ENCODE measurements around the gene SIGLEC8.
"Not testable (repeated sequence)": the region's sequence is repeated elsewhere in the genome, so short reads cannot be mapped to it uniquely, and the experiment has no call there.

GRCh38 chr19:51463976-51464581 lies 5.8 kb upstream of the SIGLEC8 start:
- TF ChIP-seq CTCF, EZH2 (IDR thresholded peaks at IDR 0.05): not testable (repeated sequence)
